ENCODE data around the gene ZNF398.

The ZNF398 gene

GRCh38 chr7:149195180-149196150 lies 48.2 kb downstream of the ZNF398 start, which contains the start of gene ZNF282:
ZNF282 (plus strand) TSS chr7:149195546; CDS start chr7:149195590, 44 bp downstream.
- in situ Hi-C loops (cut with MboI; ENCODE audit: low sequenced_read_pairs), result no loop called here

GRCh38 chr7:149196151-149196704 lies 49.0 kb downstream of the ZNF398 start:
- in situ Hi-C loops (cut with MboI; ENCODE audit: low sequenced_read_pairs), result no loop called here

GRCh38 chr7:149196705-149197171 lies 49.5 kb downstream of the ZNF398 start:
- in situ Hi-C loops (cut with MboI; ENCODE audit: low sequenced_read_pairs), result no loop called here

- in situ Hi-C loops (cut with MboI; ENCODE audit: low sequenced_read_pairs), result no loop called here
These were observed 50.4 kb downstream of the ZNF398 start for GRCh38 chr7:149197675-149198074.

- in situ Hi-C loops (cut with MboI; ENCODE audit: low sequenced_read_pairs), result no loop called here
These were observed 51.0 kb downstream of the ZNF398 start for GRCh38 chr7:149198161-149198816.

- in situ Hi-C loops (cut with MboI; ENCODE audit: low sequenced_read_pairs), result no loop called here
These were observed 52.2 kb downstream of the ZNF398 start for GRCh38 chr7:149199234-149199995.

GRCh38 chr7:149202831-149203231 lies 55.6 kb downstream of the ZNF398 start:
- in situ Hi-C loops (cut with MboI; ENCODE audit: low sequenced_read_pairs), result no loop called here

- in situ Hi-C loops (cut with MboI; ENCODE audit: low sequenced_read_pairs), result no loop called here
These were observed 58.6 kb downstream of the ZNF398 start for GRCh38 chr7:149205690-149206381.

GRCh38 chr7:149207324-149208035 lies 60.2 kb downstream of the ZNF398 start:
- in situ Hi-C loops (cut with MboI; ENCODE audit: low sequenced_read_pairs), result no loop called here

GRCh38 chr7:149209518-149210269 lies 62.4 kb downstream of the ZNF398 start:
- in situ Hi-C loops (cut with MboI; ENCODE audit: low sequenced_read_pairs), result no loop called here

GRCh38 chr7:149210551-149210950 lies 63.3 kb downstream of the ZNF398 start:
- in situ Hi-C loops (cut with MboI; ENCODE audit: low sequenced_read_pairs), result no loop called here

- in situ Hi-C loops (cut with MboI; ENCODE audit: low sequenced_read_pairs), result no loop called here
These were observed 66.9 kb downstream of the ZNF398 start for GRCh38 chr7:149214020-149214720.

- in situ Hi-C loops (cut with MboI; ENCODE audit: low sequenced_read_pairs), result no loop called here
These were observed 69.1 kb downstream of the ZNF398 start for GRCh38 chr7:149216402-149216801.

GRCh38 chr7:149217570-149217969 lies 70.3 kb downstream of the ZNF398 start:
- in situ Hi-C loops (cut with MboI; ENCODE audit: low sequenced_read_pairs), result no loop called here

- in situ Hi-C loops (cut with MboI; ENCODE audit: low sequenced_read_pairs), result no loop called here
These were observed 71.5 kb downstream of the ZNF398 start for GRCh38 chr7:149218469-149219420.

- in situ Hi-C loops (cut with MboI; ENCODE audit: low sequenced_read_pairs), result no loop called here
These were observed 73.3 kb downstream of the ZNF398 start for GRCh38 chr7:149220534-149220933.

GRCh38 chr7:149223176-149223575 lies 75.9 kb downstream of the ZNF398 start:
- in situ Hi-C loops (cut with MboI; ENCODE audit: low sequenced_read_pairs), result no loop called here

Data from hTERT RPE-1 (cell line).